Endodermal cell (in vitro differentiated cells): ENCODE data around the gene KCNJ9. TPM values are rescaled to one million over a fixed set of nuclear protein-coding genes. Genes with fewer than 3 reads are reported as not detected.

ENCODE experiments used
- DNase-seq: peaks from one replicate; pipeline ENCODE4 v3.0.0-alpha.2; 2017
- H3K27ac ChIP-seq: 2 replicates; pipeline ENCODE4 v1.5.1; 2013; ENCODE audit warnings: mild to moderate bottlenecking, low read depth, low read length, moderate library complexity
- H3K27me3 ChIP-seq: 2 replicates; pipeline ENCODE4 v1.6.1; 2013; ENCODE audit warnings: mild to moderate bottlenecking, low read length, moderate library complexity; ENCODE audit not compliant: insufficient read depth, control insufficient read depth, poor library complexity, severe bottlenecking
- H3K36me3 ChIP-seq: 2 replicates; pipeline ENCODE4 v1.7.0; 2013; ENCODE audit warnings: mild to moderate bottlenecking, low read length, moderate library complexity; ENCODE audit not compliant: control insufficient read depth, insufficient read depth
- H3K4me1 ChIP-seq: one replicate; pipeline ENCODE4 v1.7.0; 2013; ENCODE audit warnings: low read length; ENCODE audit not compliant: control insufficient read depth, insufficient read depth
- H3K4me3 ChIP-seq: 2 replicates; pipeline ENCODE4 v1.5.1; 2013; ENCODE audit warnings: mild to moderate bottlenecking, low read length, moderate library complexity
- H3K9ac ChIP-seq: 2 replicates; pipeline ENCODE4 v1.6.1; 2013; ENCODE audit warnings: mild to moderate bottlenecking, low read length, moderate library complexity; ENCODE audit not compliant: poor library complexity, severe bottlenecking; ENCODE audit errors: extremely low read depth
- H3K9me3 ChIP-seq: 2 replicates; pipeline ENCODE4 v1.6.1; 2013; ENCODE audit warnings: mild to moderate bottlenecking, low read length, moderate library complexity; ENCODE audit not compliant: control insufficient read depth
- H3K27ac Mint-ChIP-seq: 2 replicates; pipeline ENCODE4 v1.8.0; 2020; ENCODE audit warnings: mixed read lengths
- H3K27me3 Mint-ChIP-seq: 2 replicates; pipeline ENCODE4 v1.8.0; 2021; ENCODE audit warnings: mild to moderate bottlenecking, mixed read lengths; ENCODE audit not compliant: insufficient read depth
- H3K36me3 Mint-ChIP-seq: 2 replicates; pipeline ENCODE4 v1.8.0; 2020; ENCODE audit warnings: low read depth, mixed read lengths
- H3K4me1 Mint-ChIP-seq: 2 replicates; pipeline ENCODE4 v1.8.0; 2020; ENCODE audit warnings: mixed read lengths
- H3K4me3 Mint-ChIP-seq: 2 replicates; pipeline ENCODE4 v1.8.0; 2020; ENCODE audit warnings: mild to moderate bottlenecking, moderate library complexity, mixed read lengths
- H3K9me3 Mint-ChIP-seq: 2 replicates; pipeline ENCODE4 v1.8.0; 2020; ENCODE audit warnings: mild to moderate bottlenecking, mixed read lengths
- WGBS, 2 experiments: methylation state at CpG; one replicate each; pipeline versions ENCODE4 v1.1.5 to v1.1.7; 2013; ENCODE audit warnings: missing lambda C conversion rate in 2 of 2, mixed read lengths in 1 of 2; ENCODE audit not compliant: insufficient coverage in 1 of 2, insufficient read length in 1 of 2; 5-methylcytosine and 5-hydroxymethylcytosine counted together
- total RNA-seq, 2 donors: library from RNA; stranded (reverse); fragmentation: NEBNext Ultra II Directional in 1 of 2; extraction: Animal tissue kit (Norgen Biotek cat#: 25700) in 1 of 2; gene quantifications; 2 replicates in 1 of 2; 3 replicates in 1 of 2; pipeline ENCODE4 v1.2.1, GENCODE V29; 2021
- TF ChIP-seq, protein P1 (sequence below): fragments of 200-600 bp; sonication (generic); conservative IDR thresholded peaks from 2 replicates; pipeline ENCODE4 v1.5.0; 2021; ENCODE audit warnings: antibody characterized with exemption, mild to moderate bottlenecking

KCNJ9 gene
- total RNA-seq, 2 donors from 2014 or later, result not detected

DNA sequence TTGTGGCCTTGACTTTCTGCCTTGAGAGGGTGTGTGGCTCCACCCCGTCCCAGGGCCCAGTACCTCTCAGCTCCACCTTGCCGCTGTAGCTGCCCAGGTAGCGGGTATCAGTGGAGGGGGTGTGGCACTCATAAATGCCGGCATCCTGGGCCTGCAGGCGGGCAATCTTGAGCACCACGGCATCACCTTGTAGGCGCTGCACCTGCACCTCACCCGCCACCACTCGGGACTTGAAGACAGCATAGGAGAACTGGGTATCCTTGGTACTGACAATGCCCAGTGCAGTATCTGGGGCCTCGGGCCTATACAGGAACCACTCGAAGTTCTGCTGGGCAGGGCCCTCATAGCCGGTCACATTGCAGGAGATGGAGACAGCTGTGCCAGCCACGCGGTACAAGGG is 13.5 kb downstream of the KCNJ9 start:
- Histone ChIP-seq H3K9ac (no peak overlapping the region), H3K9me3 (no peaks in the 10 kb centered on the region), H3K27me3 (no peaks in the 10 kb centered on the region), H3K4me3 (no peak overlapping the region), H3K27ac (no peak overlapping the region), H3K36me3 (no peaks in the 10 kb centered on the region), H3K4me1 (peaks cover 4% of the 10 kb centered on the region)
- Mint-ChIP-seq H3K27me3 (no peaks in the 10 kb centered on the region), H3K4me3 (no peak overlapping the region), H3K9me3 (no peaks in the 10 kb centered on the region), H3K27ac (no peak overlapping the region), H3K36me3 (peaks cover 12% of the 10 kb centered on the region), H3K4me1 (peaks cover 23% of the 10 kb centered on the region)
- TF ChIP-seq, protein P1, sequence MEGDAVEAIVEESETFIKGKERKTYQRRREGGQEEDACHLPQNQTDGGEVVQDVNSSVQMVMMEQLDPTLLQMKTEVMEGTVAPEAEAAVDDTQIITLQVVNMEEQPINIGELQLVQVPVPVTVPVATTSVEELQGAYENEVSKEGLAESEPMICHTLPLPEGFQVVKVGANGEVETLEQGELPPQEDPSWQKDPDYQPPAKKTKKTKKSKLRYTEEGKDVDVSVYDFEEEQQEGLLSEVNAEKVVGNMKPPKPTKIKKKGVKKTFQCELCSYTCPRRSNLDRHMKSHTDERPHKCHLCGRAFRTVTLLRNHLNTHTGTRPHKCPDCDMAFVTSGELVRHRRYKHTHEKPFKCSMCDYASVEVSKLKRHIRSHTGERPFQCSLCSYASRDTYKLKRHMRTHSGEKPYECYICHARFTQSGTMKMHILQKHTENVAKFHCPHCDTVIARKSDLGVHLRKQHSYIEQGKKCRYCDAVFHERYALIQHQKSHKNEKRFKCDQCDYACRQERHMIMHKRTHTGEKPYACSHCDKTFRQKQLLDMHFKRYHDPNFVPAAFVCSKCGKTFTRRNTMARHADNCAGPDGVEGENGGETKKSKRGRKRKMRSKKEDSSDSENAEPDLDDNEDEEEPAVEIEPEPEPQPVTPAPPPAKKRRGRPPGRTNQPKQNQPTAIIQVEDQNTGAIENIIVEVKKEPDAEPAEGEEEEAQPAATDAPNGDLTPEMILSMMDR, result no peak
- 94 to 98% methylated on average over 13 to 14 of the region's 14 CpGs for WGBS, 2 experiments
- DNase-seq, result no peak

DNA sequence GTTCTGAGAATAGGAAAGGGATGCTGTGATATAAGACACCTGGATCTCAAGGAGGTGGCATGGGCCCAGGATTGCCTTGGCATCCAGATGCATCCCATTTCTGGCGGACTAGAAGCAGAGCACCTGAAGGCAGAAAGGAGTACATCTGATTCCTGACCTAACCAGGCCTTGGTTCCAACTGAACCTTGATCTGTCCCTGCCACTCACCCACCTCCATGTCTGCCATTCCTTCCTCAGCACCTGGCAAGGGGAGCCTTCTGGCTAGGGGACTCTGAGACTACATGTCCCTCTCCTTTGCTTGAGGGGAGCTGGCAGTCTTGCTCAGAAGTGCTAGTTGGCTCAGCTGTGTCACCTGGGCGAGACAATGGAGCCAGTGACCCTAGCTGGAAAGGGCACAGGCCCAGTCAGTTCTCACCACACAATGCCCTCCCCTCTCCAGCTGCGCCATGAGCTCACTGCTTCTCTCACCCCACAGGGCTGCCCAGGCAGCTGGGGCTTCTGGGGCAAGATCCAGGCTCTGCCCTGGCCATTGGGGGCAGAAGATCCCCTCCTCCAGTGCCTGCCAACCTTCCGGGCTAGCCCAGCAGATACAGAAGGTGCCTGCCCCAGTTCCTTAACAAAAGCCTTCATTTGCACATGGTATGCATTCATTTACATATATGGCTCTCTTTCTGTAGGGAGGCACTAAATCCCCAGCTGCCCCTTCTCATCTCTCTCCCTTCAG is 14.2 kb downstream of the KCNJ9 start:
- no peaks in the 10 kb centered on the region for H3K36me3 ChIP-seq
- WGBS, 2 experiments, result 82% methylated on average over 3 to 4 of the region's 4 CpGs
- H3K27me3 Mint-ChIP-seq, result no peaks in the 10 kb centered on the region
- TF ChIP-seq, protein P1, result no peak
- H3K27me3 ChIP-seq, result no peaks in the 10 kb centered on the region
- H3K9ac ChIP-seq, result no peak overlapping the region
- no peaks in the 10 kb centered on the region for H3K9me3 ChIP-seq
- H3K4me1 Mint-ChIP-seq, result peaks cover 23% of the 10 kb centered on the region
- peaks cover 12% of the 10 kb centered on the region for H3K36me3 Mint-ChIP-seq
- peak; percentile 79 for DNase-seq
- H3K9me3 Mint-ChIP-seq, result no peaks in the 10 kb centered on the region
- H3K27ac ChIP-seq, result peak overlapping the region; percentile 63
- H3K4me1 ChIP-seq, result peaks cover 4% of the 10 kb centered on the region
- no peak overlapping the region for H3K4me3 Mint-ChIP-seq
- H3K27ac Mint-ChIP-seq, result peak overlapping the region; percentile 28
- no peak overlapping the region for H3K4me3 ChIP-seq

DNA sequence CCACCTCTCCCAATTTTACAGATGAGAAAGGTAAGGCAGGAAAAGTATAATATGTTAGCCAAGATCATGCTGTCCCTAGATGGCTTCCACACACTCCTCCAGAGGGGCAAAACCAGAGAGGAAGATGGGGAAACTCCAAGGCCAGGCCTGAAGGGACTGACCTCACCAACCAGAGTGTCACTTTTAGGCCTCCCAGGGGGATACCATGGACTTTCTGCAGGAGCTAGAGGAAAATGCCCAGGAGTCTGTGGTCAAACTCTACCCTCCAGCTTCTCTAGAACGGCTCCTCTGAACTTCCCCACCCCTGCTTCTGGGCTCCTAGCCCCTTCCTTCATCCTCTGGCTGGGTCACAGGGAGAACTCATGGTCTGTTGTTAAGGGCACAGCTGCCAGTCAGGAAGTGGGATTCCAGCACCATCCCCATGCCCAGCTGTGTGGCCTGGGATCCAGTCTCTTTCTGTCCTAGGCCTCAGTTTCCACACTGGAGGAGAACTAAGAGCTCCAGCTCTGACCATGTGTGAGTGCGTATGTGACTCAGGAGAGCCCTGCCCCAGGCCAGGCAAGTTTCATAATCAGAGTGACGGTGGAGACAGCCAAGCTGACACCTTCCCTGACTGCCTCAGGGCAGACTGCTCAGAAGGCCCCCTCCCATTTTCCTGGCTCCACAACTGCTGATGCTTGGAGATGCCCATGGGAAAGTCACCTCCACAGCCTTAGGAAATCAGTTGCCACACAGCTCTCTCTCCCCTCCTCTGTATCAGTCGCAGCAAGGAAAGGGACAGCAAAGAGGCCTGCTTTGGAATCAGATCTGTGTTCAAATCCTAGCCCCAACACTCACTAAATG is 15.2 kb downstream of the KCNJ9 start:
- 76 to 91% methylated on average over 3 to 4 of the region's 4 CpGs for WGBS, 2 experiments
- Mint-ChIP-seq H3K4me1 (peaks cover 26% of the 10 kb centered on the region), H3K27me3 (no peaks in the 10 kb centered on the region), H3K36me3 (peaks cover 9% of the 10 kb centered on the region), H3K4me3 (no peak overlapping the region), H3K9me3 (no peaks in the 10 kb centered on the region), H3K27ac (peak overlapping the region; percentile 46)
- DNase-seq, result peak; percentile 58
- Histone ChIP-seq H3K27me3 (no peaks in the 10 kb centered on the region), H3K36me3 (no peaks in the 10 kb centered on the region), H3K27ac (peak overlapping the region; percentile 63), H3K9ac (no peak overlapping the region), H3K4me1 (peaks cover 4% of the 10 kb centered on the region), H3K9me3 (no peaks in the 10 kb centered on the region), H3K4me3 (no peak overlapping the region)
- TF ChIP-seq, protein P1, result no peak
